ENCODE results near the gene ENO2.

GRCh38 chr12:6968426-6968825 is 54.0 kb downstream of the ENO2 start:
- TF ChIP-seq POLR2A (IDR thresholded peaks at IDR 0.05) (no peak), CTCF (IDR thresholded peaks at IDR 0.05) (no peak)
